ENCODE results near the gene FLVCR2. TPM values are rescaled to one million over a fixed set of nuclear protein-coding genes. Genes with fewer than 3 reads are reported as not detected.

FLVCR2 gene
- total and polyA plus RNA-seq, 2 of the 13 experiments (the other 11 are each of a cell fraction or from before 2014, with no cell fraction given): 9.9 to 10.5 TPM

- TF ChIP-seq TCF7 (IDR thresholded peaks at IDR 0.05; ENCODE audit: low read depth) (peak; percentile 40), KDM4B (CRISPR knock-in tag; IDR thresholded peaks at IDR 0.05) (no peak), NCOR1 (IDR thresholded peaks at IDR 0.05; ENCODE audit: borderline replicate concordance, low read length) (peak; percentile 64; the same call in 1 of the 2 replicates), JDP2 (CRISPR knock-in tag; IDR thresholded peaks at IDR 0.05; ENCODE audit: borderline replicate concordance) (no peak), KIAA2018 (CRISPR knock-in tag; IDR thresholded peaks at IDR 0.05; ENCODE audit: borderline replicate concordance) (no peak), ZNF33B (CRISPR knock-in tag; IDR thresholded peaks at IDR 0.05) (no peak), SNAI1 (CRISPR knock-in tag; IDR thresholded peaks at IDR 0.05; ENCODE audit: borderline replicate concordance) (no peak), CHD2 (IDR thresholded peaks at IDR 0.05; ENCODE audit: low read depth, low read length) (no peak), CSRNP1 (CRISPR knock-in tag; IDR thresholded peaks at IDR 0.05) (no peak), IRF9 (CRISPR knock-in tag; IDR thresholded peaks at IDR 0.05; ENCODE audit: borderline replicate concordance) (no peak), SOX13 (IDR thresholded peaks at IDR 0.05) (no peak), SOX13 (CRISPR knock-in tag; conservative IDR thresholded peaks at IDR 0.05 in 1 of 2, IDR thresholded peaks at IDR 0.05 in 1 of 2) (peak in 1 of 2 experiments; percentile 65; a peak in 1 of 4 replicates), NR2F1 (CRISPR knock-in tag; IDR thresholded peaks at IDR 0.05) (0 out of 4 replicates have a peak, but pooled peaks of 1 of the 2 experiments have one; percentile 11), RNF2 (conservative IDR thresholded peaks at IDR 0.05; ENCODE audit: low read depth) (no peak), YEATS2 (CRISPR knock-in tag; IDR thresholded peaks at IDR 0.05; ENCODE audit: borderline replicate concordance) (no peak), SP2 (CRISPR knock-in tag; IDR thresholded peaks at IDR 0.05) (peak; percentile 25; the same call in 1 of the 2 replicates), RFX5 (IDR thresholded peaks at IDR 0.05; ENCODE audit: low read depth, low read length) (no peak), NFKBIZ (CRISPR knock-in tag; IDR thresholded peaks at IDR 0.05) (no peak), NCOA5 (CRISPR knock-in tag; IDR thresholded peaks at IDR 0.05) (no peak)
These were observed 72.0 kb downstream of the FLVCR2 start (continued) for GRCh38 chr14:75650253-75651058.

All from HepG2 (cell line).